Neural crest cell (in vitro differentiated cells): ENCODE measurements around the gene PTCSC3. TPM values are rescaled to one million over a fixed set of nuclear protein-coding genes. Genes with fewer than 3 reads are reported as not detected.

Source experiments
- DNase-seq: peaks from one replicate; pipeline ENCODE4 v3.0.0; 2021; ENCODE audit warnings: low read depth, mixed read lengths, low spot score
- H3K27ac Mint-ChIP-seq: one replicate; pipeline ENCODE4 v1.8.0; 2021; ENCODE audit warnings: mild to moderate bottlenecking, mixed read lengths; ENCODE audit not compliant: unreplicated experiment
- H3K27me3 Mint-ChIP-seq: 2 replicates; pipeline ENCODE4 v1.8.0; 2021; ENCODE audit warnings: low read depth, mild to moderate bottlenecking, mixed read lengths
- H3K36me3 Mint-ChIP-seq: 2 replicates; pipeline ENCODE4 v1.8.0; 2021; ENCODE audit warnings: low read depth, mild to moderate bottlenecking, mixed read lengths
- H3K4me1 Mint-ChIP-seq: 2 replicates; pipeline ENCODE4 v1.8.0; 2021; ENCODE audit warnings: mixed read lengths
- H3K4me3 Mint-ChIP-seq: one replicate; pipeline ENCODE4 v1.8.0; 2021; ENCODE audit warnings: mild to moderate bottlenecking, mixed read lengths
- H3K9me3 Mint-ChIP-seq: 2 replicates; pipeline ENCODE4 v1.8.0; 2021; ENCODE audit warnings: mixed read lengths
- CTCF ChIP-seq: fragments of 200-600 bp; sonication (generic); conservative IDR thresholded peaks from 2 replicates; pipeline ENCODE4 v1.5.0; 2021; ENCODE audit warnings: antibody characterized with exemption, mild to moderate bottlenecking
- total RNA-seq: library from RNA; stranded (reverse); gene quantifications from 2 replicates; pipeline ENCODE4 v1.2.1, GENCODE V29; 2021

Gene PTCSC3
- total RNA-seq, 1 donor from 2014 or later = not detected

- DNase-seq = no peak
- H3K4me1 Mint-ChIP-seq = peaks cover 5% of the 10 kb centered on the region
- no peak overlapping the region for H3K4me3 Mint-ChIP-seq
- H3K27me3 Mint-ChIP-seq = peaks cover 11% of the 10 kb centered on the region
- TF ChIP-seq CTCF = no peak
- H3K9me3 Mint-ChIP-seq = peaks cover 3% of the 10 kb centered on the region
- peak overlapping the region; percentile 6 for H3K27ac Mint-ChIP-seq
- no peaks in the 10 kb centered on the region for H3K36me3 Mint-ChIP-seq
Measured at GRCh38 chr14:36091096-36091495, 85.4 kb downstream of the PTCSC3 start.

- Mint-ChIP-seq H3K4me3 (no peak overlapping the region), H3K27me3 (peaks cover 25% of the 10 kb centered on the region), H3K4me1 (peaks cover 5% of the 10 kb centered on the region), H3K27ac (no peak overlapping the region), H3K36me3 (no peaks in the 10 kb centered on the region), H3K9me3 (peaks cover 5% of the 10 kb centered on the region)
- DNase-seq = no peak
- TF ChIP-seq CTCF = no peak
Measured at GRCh38 chr14:36087411-36087810, 89.1 kb downstream of the PTCSC3 start.

- Mint-ChIP-seq H3K4me1 (peaks cover 5% of the 10 kb centered on the region), H3K27me3 (peaks cover 29% of the 10 kb centered on the region), H3K36me3 (no peaks in the 10 kb centered on the region), H3K27ac (no peak overlapping the region), H3K4me3 (no peak overlapping the region), H3K9me3 (peaks cover 5% of the 10 kb centered on the region)
- no peak for DNase-seq
- TF ChIP-seq CTCF = no peak
Measured at GRCh38 chr14:36086629-36087395, 89.7 kb downstream of the PTCSC3 start.

- DNase-seq = no peak
- no peak for TF ChIP-seq CTCF
- Mint-ChIP-seq H3K9me3 (peaks cover 5% of the 10 kb centered on the region), H3K27ac (no peak overlapping the region), H3K4me1 (peaks cover under 1% of the 10 kb centered on the region), H3K36me3 (no peaks in the 10 kb centered on the region), H3K27me3 (peaks cover 37% of the 10 kb centered on the region), H3K4me3 (no peak overlapping the region)
Measured at GRCh38 chr14:36085861-36086260, 90.7 kb downstream of the PTCSC3 start.

Other genes starting within 250 kb of the PTCSC3 start
- 29.5 and 35.4 TPM in 2 replicates for gene MBIP, start 143.9 kb upstream of the PTCSC3 start, total RNA-seq